DMS79 treated with DMSO at 0.1 percent for 48 hours (cell line): ENCODE measurements around the gene PKN3.
A peak's percentile ranks its signal among the peaks of the same experiment; 100 is the strongest.
"Not testable (repeated sequence)": the region's sequence is repeated elsewhere in the genome, so short reads cannot be mapped to it uniquely, and the experiment has no call there.

Source experiments
- DNase-seq: peaks from one replicate; lab custom pipeline; 2025; lab: John Stamatoyannopoulos, UW

PKN3 gene

DNA sequence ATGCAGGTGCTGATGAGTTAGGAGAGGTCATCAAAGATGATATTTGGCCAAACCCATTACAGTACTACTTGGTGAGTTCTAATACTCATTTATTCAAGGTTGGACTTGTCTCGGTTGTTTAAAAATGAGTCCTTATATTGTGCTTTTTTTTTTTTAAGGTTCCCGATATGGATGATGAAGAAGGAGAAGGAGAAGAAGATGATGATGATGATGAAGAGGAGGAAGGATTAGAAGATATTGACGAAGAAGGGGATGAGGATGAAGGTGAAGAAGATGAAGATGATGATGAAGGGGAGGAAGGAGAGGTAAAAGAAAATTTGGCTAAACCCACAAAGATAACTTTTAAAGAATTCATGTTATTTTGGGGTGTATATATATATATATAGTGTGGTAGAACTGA, 8.6 kb upstream of the PKN3 start:
- not testable (repeated sequence) for DNase-seq

DNA sequence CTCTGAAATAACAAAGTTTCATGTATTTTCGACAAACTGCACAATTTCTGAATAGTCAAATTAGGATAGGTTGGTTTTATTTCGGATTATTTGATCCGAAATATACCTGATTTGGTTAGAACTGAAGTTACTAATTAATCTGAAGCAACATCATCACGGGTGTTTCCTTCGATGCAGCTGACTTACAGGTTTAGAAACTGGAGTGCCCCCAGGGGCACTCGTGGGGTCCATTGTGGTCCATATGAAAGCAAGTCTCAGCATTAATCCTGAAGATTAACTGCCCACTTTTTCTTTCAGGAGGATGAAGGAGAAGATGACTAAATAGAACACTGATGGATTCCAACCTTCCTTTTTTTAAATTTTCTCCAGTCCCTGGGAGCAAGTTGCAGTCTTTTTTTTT, 8.0 kb upstream of the PKN3 start:
- DNase-seq: no peak

DNA sequence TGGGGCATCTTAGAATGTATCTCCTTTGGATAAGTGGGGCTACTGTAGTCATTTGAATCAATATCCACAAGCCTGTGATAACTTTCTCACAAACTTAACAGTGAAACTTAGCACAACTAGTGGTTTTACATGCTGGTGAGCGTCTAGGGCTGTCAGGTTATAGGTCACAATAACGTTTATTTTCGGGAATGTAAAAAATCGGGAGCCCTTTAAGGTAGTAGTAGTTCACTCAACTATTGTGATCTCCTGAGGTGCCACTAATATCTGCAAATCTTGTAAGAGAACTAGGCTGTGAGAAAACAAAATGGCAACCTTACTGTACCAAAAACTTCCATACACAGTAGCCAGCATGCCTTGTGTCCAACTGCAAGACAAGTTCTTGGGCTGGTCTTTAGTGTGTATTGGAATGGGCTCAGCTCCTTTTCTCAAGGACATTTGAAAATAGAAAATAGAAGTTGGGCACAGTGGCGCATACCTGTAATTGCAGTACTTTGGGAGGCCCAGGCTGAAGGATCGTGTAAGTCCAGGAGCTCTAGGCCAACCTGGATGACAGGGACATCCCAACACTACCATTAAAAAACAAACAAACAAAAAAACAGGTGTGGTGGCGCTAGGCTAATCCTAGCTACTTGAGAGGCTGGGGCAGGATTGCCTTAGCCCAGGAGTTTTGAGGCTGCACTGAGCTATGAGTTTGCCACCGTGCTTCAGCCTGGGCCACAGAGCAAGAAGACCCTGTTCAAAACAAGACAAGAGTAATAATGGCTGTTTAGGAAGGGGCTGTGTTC, 5.2 kb upstream of the PKN3 start:
- no peak for DNase-seq

DNA sequence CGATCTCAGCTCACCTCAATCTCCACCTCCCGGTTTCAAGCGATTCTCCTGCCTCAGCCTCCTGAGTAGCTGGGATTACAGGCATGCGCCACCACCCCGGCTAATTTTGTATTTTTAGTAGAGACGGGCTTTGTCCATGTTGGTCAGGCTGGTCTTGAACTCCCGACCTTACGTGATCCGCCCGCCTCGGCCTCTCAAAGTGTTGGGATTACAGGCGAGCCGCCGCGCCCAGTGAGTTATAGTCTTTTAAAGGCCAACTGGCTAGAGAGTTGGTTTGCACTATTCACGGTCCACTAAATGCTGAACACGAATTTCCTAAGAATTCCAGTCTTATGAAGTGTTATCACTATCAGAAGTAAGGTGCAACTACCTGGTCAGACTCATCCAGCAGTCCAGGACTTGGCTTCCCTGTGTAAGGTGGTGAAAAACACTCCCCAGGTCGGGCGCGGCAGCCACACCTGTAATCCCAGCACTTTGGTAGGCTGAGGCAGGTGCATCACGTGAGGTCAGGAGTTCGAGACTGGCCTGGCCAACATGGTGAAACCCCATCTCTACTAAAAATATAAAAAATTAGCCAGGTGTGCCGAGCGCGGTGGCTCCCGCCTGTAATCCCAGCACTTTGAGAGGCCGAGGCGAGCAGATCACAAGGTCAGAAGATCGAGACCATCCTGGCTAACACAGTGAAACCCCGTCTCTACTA, 3.1 kb upstream of the PKN3 start:
- DNase-seq: not testable (repeated sequence)

DNA sequence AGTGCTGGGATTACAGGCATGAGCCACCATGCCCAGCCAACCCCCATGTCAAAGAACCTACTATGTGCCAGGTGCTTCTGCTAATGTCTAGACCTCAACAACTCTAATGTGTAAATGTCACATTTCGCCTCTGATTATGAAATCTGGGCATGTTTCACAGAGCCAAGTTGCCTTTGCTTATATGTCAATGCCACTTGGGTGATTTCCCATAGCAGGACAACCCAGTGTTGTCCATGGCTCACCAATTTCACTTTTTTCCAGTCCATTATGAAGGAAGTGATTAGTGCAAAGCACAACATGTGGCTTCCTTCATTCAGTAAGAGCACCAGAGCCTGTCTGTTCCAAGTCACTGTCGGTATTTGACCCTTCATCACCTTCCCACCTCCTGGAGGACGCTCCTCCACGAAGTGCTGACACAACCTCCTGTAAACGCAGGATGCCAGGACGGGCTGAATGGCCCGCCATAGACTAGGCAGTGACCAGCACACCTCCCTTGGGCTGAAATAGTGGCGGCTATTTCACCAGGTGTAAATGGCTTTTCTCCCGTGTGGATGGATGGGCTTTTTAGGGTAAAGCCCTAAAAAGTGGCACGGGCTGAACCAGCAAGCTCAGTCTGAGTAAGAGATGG, 962 bp upstream of the PKN3 start:
- DNase-seq: no peak

DNA sequence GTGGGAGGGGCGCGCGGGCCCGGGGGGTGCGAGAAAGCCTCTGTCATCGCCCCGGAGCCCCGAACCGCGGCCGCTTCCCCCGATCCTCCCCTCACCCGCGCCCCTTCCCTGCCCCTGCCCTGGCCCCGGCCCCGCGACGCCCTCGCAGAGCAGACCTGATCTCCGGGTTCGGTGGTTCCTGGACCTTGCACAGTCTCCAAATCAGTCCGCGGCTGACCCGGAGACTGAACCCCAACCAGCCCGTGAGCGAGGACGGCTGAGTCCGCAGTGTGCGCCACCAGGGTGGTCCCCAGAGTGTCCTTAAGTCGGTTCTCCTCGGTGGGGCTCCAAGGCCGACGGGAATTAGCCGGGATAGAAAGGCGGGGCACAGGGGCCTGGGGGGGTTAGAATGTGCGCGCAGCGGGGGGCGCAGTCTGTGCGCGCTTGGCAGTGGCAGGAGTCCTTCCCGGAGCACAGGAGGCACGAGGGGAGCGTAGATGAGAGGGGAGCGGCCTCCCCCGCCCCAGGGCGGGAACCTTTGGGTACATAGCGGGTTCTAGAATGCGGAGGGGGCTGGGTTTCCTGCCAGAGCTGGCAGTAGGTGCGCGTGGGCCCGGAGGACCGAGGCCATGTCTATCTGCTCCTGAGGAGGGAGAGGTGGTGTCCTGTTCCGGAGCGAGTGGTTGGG, 779 bp downstream of the PKN3 start:
- DNase-seq: peak; percentile 51

- no peak for DNase-seq
Observed at GRCh38 chr9:128703616-128704355, 1.5 kb downstream of the PKN3 start.

DNA sequence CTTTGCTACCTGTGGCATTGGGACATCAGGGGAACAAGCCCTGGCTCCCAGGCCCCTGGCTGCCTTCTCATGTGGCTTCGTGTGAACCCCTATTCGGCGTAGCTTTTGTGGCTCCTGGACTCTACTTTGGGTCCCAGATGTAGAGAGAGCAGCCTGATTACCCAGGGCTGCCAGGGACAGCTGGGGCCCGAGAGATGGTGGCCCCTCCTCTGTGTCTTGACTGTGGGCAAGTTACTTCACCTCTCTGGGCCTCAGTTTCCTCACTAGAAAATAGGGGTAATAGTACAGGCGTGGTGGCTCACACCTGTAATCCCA, 2.0 kb downstream of the PKN3 start:
- DNase-seq: no peak

- DNase-seq: no peak
Observed at GRCh38 chr9:128705051-128705965, 3.0 kb downstream of the PKN3 start.

DNA sequence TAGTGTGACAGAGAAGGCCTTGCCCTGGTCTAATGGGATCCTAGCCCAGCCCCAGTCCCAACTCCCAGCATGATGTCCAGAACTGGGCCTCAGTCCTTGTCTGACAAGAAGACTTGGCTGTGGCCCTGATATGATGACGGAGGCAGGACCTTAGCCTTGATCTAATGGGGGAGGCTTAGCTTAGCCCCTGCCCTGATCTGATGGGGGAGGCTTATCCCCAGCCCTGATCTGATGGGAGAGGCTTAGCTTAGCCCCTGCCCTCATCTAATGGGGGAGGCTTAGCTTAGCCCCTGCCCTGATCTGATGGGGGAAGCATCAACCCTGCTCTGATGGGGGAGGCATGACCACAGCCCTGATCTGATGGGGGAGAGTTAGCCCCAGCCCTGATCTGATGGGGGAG, 3.7 kb downstream of the PKN3 start:
- no peak for DNase-seq

- DNase-seq: no peak
Observed at GRCh38 chr9:128706671-128707381, 4.5 kb downstream of the PKN3 start.

- DNase-seq: no peak
Observed at GRCh38 chr9:128707446-128707845, 5.1 kb downstream of the PKN3 start.

DNA sequence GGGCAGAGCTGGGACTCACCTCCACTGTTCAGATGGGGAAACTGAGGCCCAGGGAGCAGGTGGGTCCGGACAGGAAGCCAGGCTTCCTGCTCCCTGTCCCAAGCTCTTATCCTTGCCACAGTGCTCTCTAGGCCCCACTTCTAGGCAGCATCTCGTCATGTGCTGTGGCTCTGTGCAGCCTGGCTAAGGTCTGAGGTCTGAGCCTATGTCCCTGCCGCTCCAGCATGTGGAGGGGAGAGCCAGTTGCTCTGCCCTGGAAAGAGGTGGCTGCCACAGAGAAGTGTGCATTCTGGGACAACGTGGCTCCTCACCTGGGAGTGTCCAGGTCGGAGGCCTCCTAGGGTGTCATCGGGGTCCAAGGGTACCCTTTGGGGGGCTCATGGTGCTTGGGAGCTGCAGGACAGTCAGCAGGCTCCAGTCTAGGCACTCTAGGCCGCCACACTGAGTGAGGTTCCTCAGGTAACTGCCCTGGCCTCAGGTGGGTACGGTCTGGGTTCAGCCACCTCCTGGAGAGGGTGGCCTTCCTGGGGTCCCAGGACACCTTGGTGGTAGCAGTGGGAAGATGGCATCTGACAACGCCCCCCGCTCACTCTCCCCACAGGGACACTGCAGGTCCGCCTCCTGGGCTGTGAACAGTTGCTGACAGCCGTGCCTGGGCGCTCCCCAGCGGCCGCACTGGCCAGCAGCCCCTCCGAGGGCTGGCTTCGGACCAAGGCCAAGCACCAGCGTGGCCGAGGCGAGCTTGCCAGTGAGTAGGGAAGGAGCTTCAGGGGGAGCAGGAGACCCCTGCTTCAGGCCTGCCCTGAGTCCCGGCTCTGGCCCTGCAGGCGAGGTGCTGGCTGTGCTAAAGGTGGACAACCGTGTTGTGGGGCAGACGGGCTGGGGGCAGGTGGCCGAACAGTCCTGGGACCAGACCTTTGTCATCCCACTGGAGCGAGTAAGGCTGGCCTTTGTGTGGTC, 10.4 kb downstream of the PKN3 start:
- DNase-seq: no peak

- no peak for DNase-seq
Observed at GRCh38 chr9:128713411-128713780, 11.1 kb downstream of the PKN3 start.

- DNase-seq: no peak
Observed at GRCh38 chr9:128713941-128714573, 11.8 kb downstream of the PKN3 start.

DNA sequence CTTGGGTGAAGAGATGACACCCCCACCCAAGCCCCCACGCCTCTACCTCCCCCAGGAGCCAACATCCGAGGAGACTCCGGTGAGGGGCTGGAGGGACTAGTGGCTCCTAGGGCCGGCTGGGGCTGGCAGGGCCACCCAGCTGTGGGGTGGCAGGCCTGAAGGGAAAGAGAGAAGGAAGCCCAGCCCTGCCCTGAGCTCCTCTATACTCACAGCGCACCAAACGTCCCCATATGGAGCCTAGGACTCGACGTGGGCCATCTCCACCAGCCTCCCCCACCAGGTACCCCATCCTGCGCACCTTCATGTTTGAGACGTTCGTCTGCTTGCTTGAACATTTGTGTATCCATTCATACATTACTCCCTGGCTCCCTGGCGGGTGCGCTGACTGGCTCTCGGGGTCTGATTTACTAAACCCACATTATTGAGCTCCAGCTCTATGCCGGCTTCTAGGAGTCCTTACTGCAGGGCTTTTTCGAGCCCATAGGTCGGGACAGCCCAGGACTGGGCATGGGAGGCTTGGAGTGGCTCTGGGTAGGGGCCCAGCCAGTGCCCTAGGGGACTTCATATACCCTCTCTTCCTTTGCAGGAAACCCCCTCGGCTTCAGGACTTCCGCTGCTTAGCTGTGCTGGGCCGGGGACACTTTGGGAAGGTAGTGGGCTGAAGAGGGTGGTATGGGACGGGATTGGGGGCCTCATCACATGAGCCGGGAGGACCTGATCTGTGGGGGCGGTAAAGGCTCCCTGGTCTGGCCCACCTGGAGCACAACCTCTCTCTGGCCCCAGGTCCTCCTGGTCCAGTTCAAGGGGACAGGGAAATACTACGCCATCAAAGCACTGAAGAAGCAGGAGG, 12.5 kb downstream of the PKN3 start:
- no peak for DNase-seq

DNA sequence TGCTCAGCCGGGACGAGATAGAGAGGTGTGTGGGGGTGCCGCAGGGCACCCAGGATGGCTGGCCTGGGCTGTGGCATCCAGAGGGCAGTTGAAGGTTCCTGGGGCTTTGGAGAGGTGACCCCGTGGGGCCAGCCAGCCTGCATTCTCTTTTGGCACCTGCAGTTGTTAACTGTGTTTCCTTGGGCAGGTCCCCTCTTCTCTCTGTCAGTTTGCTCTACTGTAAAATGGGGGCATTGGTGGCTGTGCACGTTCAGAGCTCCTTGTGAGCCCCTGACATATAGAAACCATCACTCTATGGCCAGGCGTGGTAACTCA, 13.1 kb downstream of the PKN3 start:
- DNase-seq: no peak
